ENCODE data around the gene PDGFC.

PDGFC gene

GRCh38 chr4:156972379-156973015 is 898 bp upstream of the PDGFC start:
- no peak for DNase-seq

DNA sequence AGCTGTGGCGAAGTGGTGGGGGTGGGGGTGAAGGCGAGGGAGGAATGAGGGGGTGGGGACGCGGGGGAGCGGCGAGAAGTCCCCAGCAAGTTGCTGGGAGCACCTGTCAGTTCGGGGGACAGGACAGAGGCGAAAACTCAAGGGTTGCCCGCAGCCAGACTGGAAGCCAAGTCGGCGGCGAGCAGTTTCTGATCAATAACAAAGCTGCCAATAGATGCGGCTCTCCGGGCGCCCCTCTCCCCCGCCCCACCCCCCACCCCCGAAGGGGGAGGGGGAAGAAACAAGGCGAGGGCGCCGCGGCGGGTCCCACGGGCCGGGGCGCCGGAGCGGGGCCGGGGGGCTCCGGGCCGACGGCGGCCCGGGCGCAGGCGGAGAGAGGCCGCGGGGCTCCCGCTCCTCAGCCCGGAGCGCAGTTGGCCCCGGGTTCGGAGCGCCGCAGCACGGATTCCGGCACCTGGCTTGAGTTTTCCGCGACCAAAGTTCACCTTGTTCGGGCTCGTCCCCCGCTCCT is 379 bp downstream of the PDGFC start:
- DNase-seq = no peak

DNA sequence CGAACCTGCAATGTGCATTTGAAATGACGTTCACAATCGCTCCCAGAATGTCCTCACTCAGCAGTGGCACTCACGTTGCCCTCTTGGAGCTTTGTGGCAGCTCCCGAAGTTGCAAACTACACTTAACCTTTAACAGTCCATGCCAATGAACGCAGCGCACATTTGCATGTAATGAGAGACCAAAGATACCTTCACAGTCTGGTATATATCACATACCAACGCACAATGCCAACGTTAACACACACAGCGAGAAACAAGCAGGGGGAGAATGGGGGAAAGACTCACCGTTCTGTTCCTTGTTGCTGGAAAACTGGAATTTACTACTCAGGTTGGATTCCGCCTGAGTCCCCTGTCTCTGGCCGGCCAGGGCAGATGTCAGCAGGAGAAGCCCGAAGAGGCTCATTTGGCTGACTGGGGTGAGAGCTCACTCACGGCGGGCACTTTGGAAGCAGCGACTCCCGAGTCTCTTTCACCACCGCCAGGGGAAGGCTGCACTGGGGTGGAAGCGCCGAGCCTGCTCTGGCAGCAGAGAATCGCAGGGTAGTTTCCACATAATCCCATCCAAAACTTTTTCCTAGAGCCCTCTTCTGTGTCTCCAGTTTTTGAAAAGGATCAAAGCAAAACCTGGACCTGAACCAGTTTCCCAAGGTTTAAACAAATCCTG is 966 bp downstream of the PDGFC start:
- DNase-seq = no peak

GRCh38 chr4:156969911-156970310 is 1.7 kb downstream of the PDGFC start:
- no peak for DNase-seq

DNA sequence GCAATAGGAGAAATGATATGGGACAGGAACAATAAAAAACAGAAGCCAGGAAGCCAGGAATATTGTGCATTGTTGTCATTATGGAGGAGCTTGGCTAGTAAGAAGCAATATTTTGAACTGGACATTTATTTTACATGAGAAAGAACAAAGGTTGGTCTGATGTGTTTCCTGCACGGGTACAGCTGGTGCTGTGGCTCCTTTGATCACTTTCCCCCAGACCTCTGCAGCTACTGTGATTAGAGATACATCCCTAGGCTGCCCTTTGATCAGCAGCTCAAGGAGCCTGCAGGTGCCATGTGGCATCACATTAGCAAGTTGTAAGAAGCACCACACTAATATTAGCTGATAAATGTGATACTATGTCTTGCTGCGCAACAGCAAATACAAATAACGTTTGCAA is 2.5 kb downstream of the PDGFC start:
- no peak for DNase-seq

- peak; percentile 5 for DNase-seq
Measured at GRCh38 chr4:156968479-156968984, 3.1 kb downstream of the PDGFC start.

GRCh38 chr4:156966836-156967235 is 4.8 kb downstream of the PDGFC start:
- DNase-seq = no peak

- no peak for DNase-seq
Measured at GRCh38 chr4:156963419-156963818, 8.2 kb downstream of the PDGFC start.

DNA sequence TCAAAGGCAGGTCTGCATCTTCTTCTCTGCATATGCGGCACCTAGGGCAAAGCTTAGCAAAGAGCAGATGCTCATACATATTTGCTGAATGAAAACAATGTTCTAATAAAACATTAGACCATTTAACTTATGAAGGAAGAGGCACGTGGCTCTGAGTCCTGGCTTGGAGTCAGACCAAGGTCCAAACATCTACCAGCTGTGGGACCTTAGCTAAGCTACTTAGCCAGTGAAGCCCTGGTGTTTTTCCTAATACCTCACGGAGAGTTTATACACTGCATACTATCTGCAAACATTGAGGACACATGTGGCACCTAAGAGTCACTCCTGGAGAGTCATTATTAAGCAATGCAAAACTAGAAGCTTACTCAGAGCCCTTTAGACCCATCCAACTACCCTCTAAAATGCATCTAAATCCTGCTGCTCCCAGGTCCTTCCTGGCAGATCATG is 9.0 kb downstream of the PDGFC start:
- no peak for DNase-seq

- no peak for DNase-seq
Measured at GRCh38 chr4:156962058-156962358, 9.6 kb downstream of the PDGFC start.

DNA sequence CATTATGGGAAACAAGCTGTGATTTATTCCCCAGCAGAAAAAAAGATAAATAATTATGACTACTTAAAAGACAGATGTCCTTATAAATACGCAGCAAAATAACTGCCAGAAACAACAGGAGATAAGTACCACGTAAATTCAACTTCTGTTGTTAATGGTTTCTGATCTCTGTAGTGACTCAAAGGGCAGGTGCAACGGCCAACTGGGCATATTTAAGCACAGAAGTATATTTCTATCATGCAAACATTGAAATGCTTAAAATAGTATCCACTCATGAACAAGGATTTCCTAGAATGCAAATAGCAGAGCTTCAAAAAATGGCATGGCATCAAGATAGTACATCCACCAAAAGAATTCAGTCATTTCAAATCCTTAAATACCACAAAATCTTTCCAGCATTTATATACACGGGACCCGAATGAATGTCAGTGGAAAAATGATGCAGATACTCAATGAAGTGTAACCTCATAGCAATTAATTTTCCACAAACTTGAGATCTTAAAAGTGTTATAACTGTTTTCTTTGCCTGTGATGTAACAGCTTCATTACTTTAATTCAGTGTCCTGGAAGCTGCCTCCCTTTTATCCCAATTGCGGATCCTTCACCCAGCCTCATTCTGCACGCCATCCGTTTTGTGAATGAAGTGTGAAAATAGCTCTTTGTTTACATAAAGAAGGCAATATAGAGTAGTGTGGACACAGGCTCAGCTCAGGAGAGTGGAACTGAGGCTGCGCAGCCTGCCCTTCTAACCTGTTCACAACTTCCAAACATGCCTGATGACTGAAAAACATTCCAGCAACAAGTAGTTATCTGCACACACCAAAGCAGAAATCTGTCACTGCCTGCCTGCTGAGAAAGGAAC is 10.2 kb downstream of the PDGFC start:
- no peak for DNase-seq

DNA sequence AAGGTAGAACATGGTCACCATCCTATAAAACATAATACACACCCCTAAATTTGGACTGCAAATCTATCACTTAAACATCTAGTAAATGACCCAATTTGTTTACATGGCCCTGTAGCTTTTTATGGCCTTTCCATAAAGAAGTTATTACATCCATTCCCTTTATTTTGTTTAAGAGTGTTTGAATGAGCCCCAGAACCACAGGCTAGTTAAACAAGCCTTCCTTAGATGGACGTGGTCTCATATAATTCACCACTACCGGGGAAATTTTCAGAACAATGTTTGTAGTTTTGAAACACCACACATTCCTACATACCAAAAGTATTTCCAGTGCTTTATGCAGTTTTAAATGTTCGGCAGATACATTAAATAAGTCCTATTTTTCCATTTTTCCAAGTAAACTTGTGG is 12.3 kb downstream of the PDGFC start:
- no peak for DNase-seq

- DNase-seq = no peak
Measured at GRCh38 chr4:156958276-156959074, 13.1 kb downstream of the PDGFC start.

- no peak for DNase-seq
Measured at GRCh38 chr4:156957556-156957955, 14.0 kb downstream of the PDGFC start.

GRCh38 chr4:156956826-156957368 is 14.7 kb downstream of the PDGFC start:
- DNase-seq = no peak

GRCh38 chr4:156956359-156956758 is 15.2 kb downstream of the PDGFC start:
- DNase-seq = no peak

- no peak for DNase-seq
Measured at GRCh38 chr4:156954587-156954986, 17.0 kb downstream of the PDGFC start.

DNA sequence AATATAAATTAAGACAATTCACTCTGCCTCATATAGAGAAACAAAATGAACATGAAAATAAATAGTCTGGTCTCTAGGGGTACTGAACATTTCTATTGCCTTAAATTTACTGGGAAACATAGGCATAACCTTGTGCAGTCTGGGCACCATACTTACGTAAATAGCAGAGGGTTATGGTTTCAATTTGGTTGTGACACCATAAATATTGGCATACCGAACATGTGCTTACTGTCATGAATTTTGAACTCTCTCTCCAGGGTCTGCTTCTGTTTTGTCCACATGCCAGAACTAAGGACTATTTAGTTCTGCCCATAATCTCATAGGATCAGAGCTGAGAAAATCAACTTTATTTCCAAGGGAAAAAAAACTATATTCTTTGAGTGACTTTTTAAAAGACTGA is 17.6 kb downstream of the PDGFC start:
- no peak for DNase-seq

GRCh38 chr4:156953001-156953400 is 18.6 kb downstream of the PDGFC start:
- DNase-seq = no peak

DNA sequence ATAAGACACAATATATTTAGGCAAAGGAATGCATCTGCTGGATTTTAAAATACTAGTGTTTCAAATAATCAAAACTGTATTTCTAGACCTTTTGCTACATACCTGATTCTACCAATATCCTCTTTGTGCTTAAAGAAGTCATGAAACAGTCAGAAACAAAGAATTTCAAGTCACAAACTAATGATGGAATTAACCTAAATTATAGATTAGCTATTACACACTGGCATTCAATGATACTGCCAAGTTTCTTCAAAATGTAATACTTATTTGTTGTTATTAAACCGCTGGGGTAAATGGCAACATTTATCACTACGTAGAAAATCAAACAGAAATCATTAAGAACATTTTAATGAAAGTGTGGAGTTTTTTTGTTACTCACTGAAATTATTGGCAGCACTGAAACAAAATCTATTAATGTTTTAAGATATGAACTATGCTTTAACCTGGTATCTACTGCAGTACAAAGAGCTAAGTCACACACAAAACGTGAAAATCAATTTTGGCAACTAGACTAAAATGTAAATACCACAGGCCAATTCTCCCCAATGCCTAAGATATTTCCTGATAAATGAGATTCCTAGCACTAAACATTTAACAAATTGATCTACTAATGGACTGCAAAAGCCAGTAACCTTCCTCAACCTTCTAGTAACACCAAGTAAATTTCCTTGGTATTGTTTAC is 19.4 kb downstream of the PDGFC start:
- no peak for DNase-seq

GRCh38 chr4:156950948-156951347 is 20.7 kb downstream of the PDGFC start:
- no peak for DNase-seq

- DNase-seq = no peak
Measured at GRCh38 chr4:156950090-156950489, 21.5 kb downstream of the PDGFC start.

Data from GDM1 (cell line).